Esophagus muscularis mucosa (tissue), 4 donors: Measurements from ENCODE around the gene AKR1C4. TPM values are rescaled to one million over a fixed set of nuclear protein-coding genes. Genes with fewer than 3 reads are reported as not detected.

Experiments
- DNase-seq: peaks from one replicate; pipeline ENCODE4 v3.0.0-alpha.2; 2017; ENCODE audit errors: extremely low spot score
- H3K27ac ChIP-seq, 4 donors: fragments of 200-600 bp; sonication (generic); replicated peaks in 1 of 4; 1 replicate in 3 of 4; 2 replicates in 1 of 4; pipeline ENCODE4 v1.5.1; 2016 to 2019; ENCODE audit warnings: mild to moderate bottlenecking in 1 of 4
- H3K27me3 ChIP-seq, 4 donors: fragments of 200-600 bp; sonication (generic); one replicate each; pipeline versions ENCODE4 v1.5.1 to v1.6.0; 2016 to 2019
- H3K36me3 ChIP-seq, 4 donors: fragments of 200-600 bp; sonication (generic); one replicate each; pipeline ENCODE4 v1.5.1; 2016 to 2019
- H3K4me1 ChIP-seq, 4 donors: fragments of 200-600 bp; sonication (generic); one replicate each; pipeline ENCODE4 v1.5.1; 2016 to 2019
- H3K4me3 ChIP-seq, 4 donors: fragments of 200-600 bp; sonication (generic); 1 replicate in 2 of 4; 2 replicates in 2 of 4; pipeline ENCODE4 v1.5.1; 2016 to 2019; ENCODE audit warnings: mild to moderate bottlenecking in 4 of 4, moderate library complexity in 1 of 4
- H3K9me3 ChIP-seq, 4 donors: fragments of 200-600 bp; sonication (generic); 1 replicate in 3 of 4; 2 replicates in 1 of 4; pipeline ENCODE4 v1.5.1; 2016 to 2019
- EP300 ChIP-seq: sonication (generic); formaldehyde crosslinking; IDR thresholded peaks from one replicate; pipeline ENCODE4 v1.6.1; 2017; ENCODE audit warnings: antibody characterized with exemption
- POLR2A ChIP-seq: fragments of 450-650 bp; IDR thresholded peaks from one replicate; pipeline ENCODE4 v1.6.1; 2017; ENCODE audit warnings: antibody characterized with exemption, moderate library complexity, mild to moderate bottlenecking, low read depth
- POLR2AphosphoS5 ChIP-seq, 2 donors: sonication (generic); formaldehyde crosslinking; IDR thresholded peaks; one replicate each; pipeline ENCODE4 v1.6.1; 2017; ENCODE audit warnings: antibody characterized with exemption in 2 of 2
- WGBS: methylation state at CpG from one replicate; pipeline ENCODE4 v1.1.5; 2018; 5-methylcytosine and 5-hydroxymethylcytosine counted together
- intact Hi-C: fragments of 100-400 bp; cut with DNase I; formaldehyde crosslinking; loops from one replicate; pipeline ENCODE4 v1.15.1; 2023
- total RNA-seq, 4 donors: library from RNA; depleted of rRNA; stranded (reverse); fragments of >200 nt; gene quantifications; one replicate each; pipeline versions ENCODE4 v1.1.0 to v1.2.1, GENCODE V29; 2016
- TF ChIP-seq, protein P1 (sequence below), 3 experiments: fragments of 200-600 bp in 2 of 3; fragments of 450-650 bp in 1 of 3; sonication (generic) in 2 of 3; IDR thresholded peaks; one replicate each; pipeline ENCODE4 v1.5.1; 2017 to 2019; ENCODE audit warnings: antibody characterized with exemption in 3 of 3, mild to moderate bottlenecking in 2 of 3, moderate library complexity in 1 of 3

AKR1C4 gene
- total RNA-seq, 4 donors from 2014 or later = not detected

DNA sequence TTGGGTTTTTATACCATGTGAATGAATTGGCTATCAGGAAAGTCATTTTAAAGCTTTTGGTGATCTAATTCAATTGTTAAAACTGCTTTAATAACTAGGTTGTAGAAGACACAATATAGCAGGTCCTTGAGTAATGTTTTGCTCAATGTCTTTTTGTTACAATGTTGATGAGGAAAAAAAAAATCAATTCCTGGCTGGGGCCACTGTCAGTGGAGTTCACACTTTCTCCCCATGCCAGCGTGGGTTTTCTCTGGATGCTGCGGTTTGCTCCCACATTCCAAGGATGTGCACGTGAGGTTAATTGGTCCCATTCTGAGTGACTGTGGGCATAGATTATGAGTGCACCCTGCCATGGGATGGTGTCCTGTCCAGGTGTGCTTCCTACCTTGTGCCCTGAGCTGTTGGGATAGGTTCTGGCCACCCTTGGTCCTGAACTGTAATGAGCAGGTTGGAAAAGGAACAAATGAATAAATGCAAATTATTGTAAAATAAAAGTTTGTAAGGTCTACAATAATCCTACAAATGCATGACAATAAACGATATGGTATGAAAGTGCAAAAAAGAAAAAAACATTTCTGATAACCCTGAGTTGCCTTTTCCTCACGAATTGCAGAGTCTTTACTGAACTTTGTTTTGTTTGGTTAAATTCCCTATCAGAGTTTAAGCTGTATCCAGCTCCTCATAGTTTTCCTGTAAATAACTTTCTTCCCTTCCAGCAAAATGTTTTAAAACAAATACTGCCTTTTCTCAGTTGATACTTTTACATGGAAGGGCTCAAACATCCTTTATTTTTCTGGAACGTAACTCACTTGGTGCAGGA, 62.7 kb downstream of the AKR1C4 start:
- TF ChIP-seq, protein P1, sequence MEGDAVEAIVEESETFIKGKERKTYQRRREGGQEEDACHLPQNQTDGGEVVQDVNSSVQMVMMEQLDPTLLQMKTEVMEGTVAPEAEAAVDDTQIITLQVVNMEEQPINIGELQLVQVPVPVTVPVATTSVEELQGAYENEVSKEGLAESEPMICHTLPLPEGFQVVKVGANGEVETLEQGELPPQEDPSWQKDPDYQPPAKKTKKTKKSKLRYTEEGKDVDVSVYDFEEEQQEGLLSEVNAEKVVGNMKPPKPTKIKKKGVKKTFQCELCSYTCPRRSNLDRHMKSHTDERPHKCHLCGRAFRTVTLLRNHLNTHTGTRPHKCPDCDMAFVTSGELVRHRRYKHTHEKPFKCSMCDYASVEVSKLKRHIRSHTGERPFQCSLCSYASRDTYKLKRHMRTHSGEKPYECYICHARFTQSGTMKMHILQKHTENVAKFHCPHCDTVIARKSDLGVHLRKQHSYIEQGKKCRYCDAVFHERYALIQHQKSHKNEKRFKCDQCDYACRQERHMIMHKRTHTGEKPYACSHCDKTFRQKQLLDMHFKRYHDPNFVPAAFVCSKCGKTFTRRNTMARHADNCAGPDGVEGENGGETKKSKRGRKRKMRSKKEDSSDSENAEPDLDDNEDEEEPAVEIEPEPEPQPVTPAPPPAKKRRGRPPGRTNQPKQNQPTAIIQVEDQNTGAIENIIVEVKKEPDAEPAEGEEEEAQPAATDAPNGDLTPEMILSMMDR (IDR thresholded peaks at IDR 0.05) = no peak
- TF ChIP-seq POLR2A (no peak), EP300 (no peak), POLR2AphosphoS5 (IDR thresholded peaks at IDR 0.05) (no peak)
- no peaks in the 10 kb centered on the region for H3K27me3 ChIP-seq
- H3K4me3 ChIP-seq = no peak overlapping the region
- DNase-seq = no peak
- WGBS = 75% methylated on average over 6 of the region's 6 CpGs
- H3K9me3 ChIP-seq = no peaks in the 10 kb centered on the region
- H3K36me3 ChIP-seq = no peaks in the 10 kb centered on the region
- intact Hi-C loops = no loop called here
- H3K4me1 ChIP-seq = no peaks in the 10 kb centered on the region
- no peak overlapping the region for H3K27ac ChIP-seq

DNA sequence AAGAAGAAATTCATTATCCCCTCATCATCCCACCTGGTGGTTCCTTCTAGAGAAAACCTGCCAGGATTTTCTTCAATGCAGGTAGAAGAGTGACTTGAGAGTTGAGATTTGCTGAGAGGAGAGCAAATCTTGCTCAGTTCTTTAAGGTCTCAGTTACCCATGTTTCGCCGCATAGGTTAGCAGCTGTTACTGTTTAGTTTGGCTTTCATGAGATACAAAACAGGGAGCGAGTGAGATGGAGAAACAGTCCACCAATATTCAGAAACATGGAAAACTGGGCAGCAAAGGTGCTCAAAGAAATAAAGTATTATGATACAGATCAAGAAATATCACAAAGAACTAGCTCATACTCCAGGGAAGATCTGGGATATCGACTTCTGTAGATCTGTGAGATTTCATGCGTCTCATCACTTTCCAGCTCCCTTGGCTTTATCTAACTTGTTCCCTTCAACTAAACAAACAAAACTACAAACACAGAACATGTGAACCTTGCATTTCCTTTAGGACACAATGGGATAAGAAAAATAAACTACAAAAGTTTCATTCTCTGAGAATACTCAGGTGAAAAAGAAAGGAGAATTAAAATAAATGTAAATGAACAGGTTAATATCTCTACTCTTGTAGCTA, 63.4 kb downstream of the AKR1C4 start:
- Histone ChIP-seq H3K4me1 (no peaks in the 10 kb centered on the region), H3K36me3 (no peaks in the 10 kb centered on the region), H3K4me3 (no peak overlapping the region), H3K9me3 (no peaks in the 10 kb centered on the region), H3K27me3 (no peaks in the 10 kb centered on the region), H3K27ac (no peak overlapping the region)
- no peak for DNase-seq
- WGBS = 78% methylated on average over 5 of the region's 5 CpGs
- TF ChIP-seq POLR2AphosphoS5 (IDR thresholded peaks at IDR 0.05) (no peak), EP300 (no peak), POLR2A (no peak)
- TF ChIP-seq, protein P1 (IDR thresholded peaks at IDR 0.05) = no peak
- intact Hi-C loops = no loop called here

DNA sequence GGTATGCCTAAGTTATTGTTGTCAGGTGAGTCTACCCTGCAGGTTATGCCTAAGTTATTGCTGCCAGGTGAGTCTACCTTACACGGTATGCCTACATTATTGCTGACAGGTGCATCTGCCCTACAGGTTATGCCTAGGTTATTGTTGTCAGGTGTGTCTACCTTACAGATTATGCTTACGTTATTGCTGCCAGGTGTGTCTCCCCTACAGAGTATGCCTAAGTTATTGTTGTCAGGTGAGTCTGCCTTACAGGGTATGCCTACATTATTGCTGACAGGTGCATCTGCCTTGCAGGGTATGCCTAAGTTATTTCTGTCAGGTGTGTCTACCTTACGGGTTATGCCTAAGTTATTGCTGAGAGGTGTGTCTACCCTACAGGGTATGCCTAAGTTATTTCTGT, 64.2 kb downstream of the AKR1C4 start:
- DNase-seq = no peak
- WGBS = 95% methylated on average over 3 of the region's 3 CpGs
- Histone ChIP-seq H3K27me3 (no peaks in the 10 kb centered on the region), H3K36me3 (no peaks in the 10 kb centered on the region), H3K4me1 (no peaks in the 10 kb centered on the region), H3K27ac (no peak overlapping the region), H3K9me3 (peaks cover 0 to 5% (median under 1%) of the 10 kb centered on the region in 4 donors), H3K4me3 (no peak overlapping the region)
- no peak for TF ChIP-seq POLR2AphosphoS5 (IDR thresholded peaks at IDR 0.05)
- TF ChIP-seq, protein P1 (IDR thresholded peaks at IDR 0.05) = no peak
- TF ChIP-seq POLR2A = no peak
- no peak for TF ChIP-seq EP300
- intact Hi-C loops = no loop called here

DNA sequence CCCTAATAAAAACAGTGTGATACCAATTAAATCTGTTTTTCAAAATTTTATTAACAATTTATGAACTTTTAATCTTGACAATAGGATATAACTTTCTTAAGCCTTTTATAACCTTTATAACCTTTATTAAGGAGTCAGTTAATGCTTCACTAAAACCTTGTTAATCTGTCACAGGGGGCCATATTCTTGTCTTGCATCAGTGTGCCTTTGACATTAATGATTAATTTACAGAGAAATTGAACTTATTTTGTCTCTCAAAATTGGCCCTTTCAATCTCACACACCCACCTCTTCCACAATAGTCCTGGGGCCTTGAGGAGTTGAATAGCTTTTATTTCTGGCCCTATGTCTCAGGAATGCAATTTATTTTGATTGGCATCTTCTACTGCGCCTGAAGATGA, 68.5 kb downstream of the AKR1C4 start:
- Histone ChIP-seq H3K36me3 (no peaks in the 10 kb centered on the region), H3K27me3 (no peaks in the 10 kb centered on the region), H3K4me1 (no peaks in the 10 kb centered on the region), H3K9me3 (peaks cover 0 to 21% (median 17%) of the 10 kb centered on the region in 4 donors), H3K27ac (no peak overlapping the region), H3K4me3 (no peak overlapping the region)
- no peak for DNase-seq
- intact Hi-C loops = no loop called here
- WGBS = 100% methylated on average over 1 of the region's 1 CpG
- TF ChIP-seq POLR2AphosphoS5 (IDR thresholded peaks at IDR 0.05) = no peak
- TF ChIP-seq POLR2A = no peak
- TF ChIP-seq EP300 = no peak
- TF ChIP-seq, protein P1 (IDR thresholded peaks at IDR 0.05) = no peak
